GM12873 (cell line): ENCODE measurements around the gene AREL1.

Source experiments
- TF ChIP-seq, protein P1 (sequence below): IDR thresholded peaks from 2 replicates; pipeline ENCODE4 v1.5.1; 2012; ENCODE audit warnings: low read depth, mild to moderate bottlenecking, moderate library complexity, low read length, control low read depth; ENCODE audit not compliant: insufficient read depth; ENCODE audit errors: missing control alignments

AREL1 gene

DNA sequence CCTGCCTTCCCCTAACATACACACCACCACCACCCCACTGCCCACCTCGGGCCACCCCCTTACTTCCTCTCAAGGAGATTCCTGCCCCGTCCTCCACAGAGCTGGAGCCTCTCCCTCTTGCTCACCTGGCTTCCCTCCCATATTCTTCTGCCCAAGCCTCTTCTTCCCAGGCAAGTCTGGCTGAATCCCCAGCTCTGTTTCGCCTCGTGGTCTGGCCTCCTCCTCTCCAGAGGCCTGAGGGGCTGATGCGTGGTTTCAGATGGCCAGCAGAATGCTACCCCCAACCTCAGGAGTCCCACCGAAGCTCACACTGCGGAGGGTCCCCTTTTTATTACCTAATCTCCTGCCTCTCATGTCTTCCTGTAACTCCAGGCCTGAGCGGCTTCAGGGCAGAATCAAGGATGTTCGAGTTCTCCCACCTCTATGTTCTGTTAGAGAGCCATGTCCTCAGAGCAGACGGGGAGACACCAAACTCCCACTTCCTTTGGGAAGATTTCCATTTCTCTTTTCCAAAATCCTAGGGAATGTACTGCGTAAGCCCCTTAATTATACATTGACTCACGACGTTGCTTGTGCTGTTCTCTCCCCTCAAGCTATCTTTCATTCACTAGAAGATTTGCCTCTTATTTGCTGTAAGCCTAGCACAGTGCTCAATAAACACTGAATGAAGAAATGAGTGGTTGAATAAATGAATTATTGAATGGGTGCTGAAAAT is 67.0 kb downstream of the AREL1 start:
- TF ChIP-seq, protein P1, sequence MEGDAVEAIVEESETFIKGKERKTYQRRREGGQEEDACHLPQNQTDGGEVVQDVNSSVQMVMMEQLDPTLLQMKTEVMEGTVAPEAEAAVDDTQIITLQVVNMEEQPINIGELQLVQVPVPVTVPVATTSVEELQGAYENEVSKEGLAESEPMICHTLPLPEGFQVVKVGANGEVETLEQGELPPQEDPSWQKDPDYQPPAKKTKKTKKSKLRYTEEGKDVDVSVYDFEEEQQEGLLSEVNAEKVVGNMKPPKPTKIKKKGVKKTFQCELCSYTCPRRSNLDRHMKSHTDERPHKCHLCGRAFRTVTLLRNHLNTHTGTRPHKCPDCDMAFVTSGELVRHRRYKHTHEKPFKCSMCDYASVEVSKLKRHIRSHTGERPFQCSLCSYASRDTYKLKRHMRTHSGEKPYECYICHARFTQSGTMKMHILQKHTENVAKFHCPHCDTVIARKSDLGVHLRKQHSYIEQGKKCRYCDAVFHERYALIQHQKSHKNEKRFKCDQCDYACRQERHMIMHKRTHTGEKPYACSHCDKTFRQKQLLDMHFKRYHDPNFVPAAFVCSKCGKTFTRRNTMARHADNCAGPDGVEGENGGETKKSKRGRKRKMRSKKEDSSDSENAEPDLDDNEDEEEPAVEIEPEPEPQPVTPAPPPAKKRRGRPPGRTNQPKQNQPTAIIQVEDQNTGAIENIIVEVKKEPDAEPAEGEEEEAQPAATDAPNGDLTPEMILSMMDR = no peak

GRCh38 chr14:74645244-74645643 is 67.6 kb downstream of the AREL1 start:
- TF ChIP-seq, protein P1 = no peak

DNA sequence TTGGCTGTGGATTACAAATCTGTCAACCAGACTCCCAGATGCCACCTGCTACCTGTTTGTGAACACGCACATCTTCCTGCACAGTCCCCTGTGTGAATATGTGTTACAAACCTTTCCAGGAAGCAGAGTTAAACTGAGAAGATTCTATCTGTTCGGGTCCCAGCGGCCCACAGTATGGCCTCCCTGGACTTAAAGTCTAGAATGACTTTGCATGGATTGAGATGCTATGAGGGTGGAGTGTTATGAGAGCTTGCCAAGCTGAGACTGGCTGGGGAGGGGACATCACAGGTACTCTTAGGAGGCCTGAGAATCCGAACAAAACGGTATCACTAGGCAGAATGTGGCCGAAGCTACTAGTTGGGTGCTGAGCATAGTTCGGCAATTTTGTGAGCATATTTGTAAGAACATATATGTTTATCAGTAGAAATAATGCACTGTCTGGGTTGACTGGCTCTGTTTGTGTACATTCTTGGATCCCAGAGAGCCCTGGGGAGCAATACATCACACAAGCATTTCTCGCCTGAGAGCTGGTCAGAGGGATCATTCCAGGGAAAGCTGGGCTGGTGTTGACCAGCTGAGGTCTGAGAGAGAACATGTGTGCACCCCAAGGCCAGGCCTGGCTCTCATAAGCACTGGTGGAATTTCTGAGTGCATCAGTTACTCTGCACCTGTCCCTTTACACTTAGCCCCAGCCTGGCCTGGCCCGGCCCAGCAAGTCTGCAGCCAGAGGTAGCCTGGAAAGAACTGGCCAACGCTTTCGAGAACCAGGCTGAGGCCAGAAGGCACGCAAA is 71.1 kb downstream of the AREL1 start:
- TF ChIP-seq, protein P1 = no peak

DNA sequence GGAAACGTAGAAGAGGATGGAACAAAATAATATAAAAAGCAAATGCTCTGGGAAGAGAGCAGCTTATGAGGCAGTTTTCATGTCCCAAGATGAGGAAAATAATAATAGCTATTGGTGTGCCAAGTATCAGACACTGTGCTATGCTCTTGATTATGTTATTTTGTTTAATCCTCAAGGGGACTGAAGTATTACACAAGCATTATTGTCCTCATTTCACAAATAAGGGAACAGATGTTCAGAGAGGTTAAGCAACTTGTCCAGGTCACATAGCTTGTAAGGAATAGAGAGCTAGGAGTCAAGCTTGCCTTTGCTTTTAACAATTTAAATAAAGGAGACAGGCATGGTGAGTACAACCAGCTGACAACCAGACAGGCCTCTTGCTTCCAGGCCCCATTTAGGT is 73.9 kb downstream of the AREL1 start:
- TF ChIP-seq, protein P1 = no peak

GRCh38 chr14:74638066-74638465 is 74.8 kb downstream of the AREL1 start:
- TF ChIP-seq, protein P1 = no peak

DNA sequence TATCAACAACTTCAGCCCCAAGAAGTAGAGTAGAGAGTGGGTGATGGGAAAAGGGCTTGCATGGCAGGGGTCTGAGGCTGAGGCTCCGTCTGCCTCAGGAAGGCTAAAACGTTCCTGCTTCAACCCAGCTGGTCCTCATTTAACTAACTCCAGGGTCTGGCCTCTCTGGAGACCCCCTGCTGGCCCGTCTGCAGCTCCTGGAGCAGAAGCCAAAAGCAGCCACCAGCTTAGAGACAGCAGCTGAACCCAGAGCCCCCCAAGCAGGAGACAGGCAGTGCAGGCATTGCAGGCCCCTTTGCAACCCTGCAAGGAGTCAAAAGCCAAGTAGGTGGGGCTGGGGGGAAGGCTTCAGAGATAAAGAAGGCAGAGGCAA is 75.7 kb downstream of the AREL1 start:
- TF ChIP-seq, protein P1 = no peak

GRCh38 chr14:74636424-74637177 is 76.3 kb downstream of the AREL1 start:
- TF ChIP-seq, protein P1 = no peak
